Hepatocyte (in vitro differentiated cells): ENCODE measurements around the gene KIF5A. TPM values are rescaled to one million over a fixed set of nuclear protein-coding genes. Genes with fewer than 3 reads are reported as not detected.

Source experiments
- DNase-seq: peaks from one replicate; pipeline ENCODE4 v3.0.0-alpha.2; 2016; ENCODE audit warnings: low spot score
- H2AFZ ChIP-seq: fragments of 200-600 bp; sonication (generic); 2 replicates; pipeline ENCODE4 v1.6.0; 2016; ENCODE audit warnings: antibody characterized with exemption, mild to moderate bottlenecking
- H3K27ac ChIP-seq: fragments of 200-600 bp; sonication (generic); 2 replicates; pipeline ENCODE4 v1.5.1; 2016; ENCODE audit warnings: mild to moderate bottlenecking
- H3K27me3 ChIP-seq: fragments of 200-600 bp; sonication (generic); 2 replicates; pipeline ENCODE4 v1.6.1; 2016
- H3K36me3 ChIP-seq: fragments of 200-600 bp; sonication (generic); replicated peaks from 2 replicates; pipeline ENCODE4 v1.5.1; 2016; ENCODE audit warnings: low read depth; ENCODE audit not compliant: insufficient read depth
- H3K4me1 ChIP-seq: fragments of 200-600 bp; sonication (generic); 2 replicates; pipeline ENCODE4 v1.5.1; 2016; ENCODE audit warnings: mild to moderate bottlenecking, moderate library complexity; ENCODE audit not compliant: insufficient read depth
- H3K4me2 ChIP-seq: fragments of 200-600 bp; sonication (generic); 2 replicates; pipeline ENCODE4 v1.6.0; 2016
- H3K4me3 ChIP-seq: fragments of 200-600 bp; sonication (generic); 2 replicates; pipeline ENCODE4 v1.5.1; 2016; ENCODE audit warnings: mild to moderate bottlenecking
- H3K79me2 ChIP-seq: fragments of 200-600 bp; sonication (generic); 2 replicates; pipeline ENCODE4 v1.6.0; 2017; ENCODE audit warnings: mild to moderate bottlenecking
- H3K9me2 ChIP-seq: fragments of 200-600 bp; sonication (generic); replicated peaks from 2 replicates; pipeline ENCODE4 v1.6.0; 2017; ENCODE audit warnings: mild to moderate bottlenecking; ENCODE audit not compliant: insufficient read depth
- H3K9me3 ChIP-seq: fragments of 200-600 bp; sonication (generic); 2 replicates; pipeline ENCODE4 v1.5.1; 2016; ENCODE audit warnings: low read depth, mild to moderate bottlenecking
- H4K20me1 ChIP-seq: fragments of 200-600 bp; sonication (generic); 2 replicates; pipeline ENCODE4 v1.6.0; 2016; ENCODE audit warnings: mild to moderate bottlenecking; ENCODE audit not compliant: insufficient read depth, poor library complexity, severe bottlenecking
- EZH2 ChIP-seq: fragments of 200-600 bp; sonication (generic); IDR thresholded peaks from 2 replicates; pipeline ENCODE4 v1.6.1; 2016; ENCODE audit warnings: antibody characterized with exemption, mild to moderate bottlenecking, borderline replicate concordance
- EZH2phosphoT487 ChIP-seq: fragments of 200-600 bp; sonication (generic); IDR thresholded peaks from one replicate; pipeline ENCODE4 v1.6.1; 2018; ENCODE audit warnings: antibody characterized with exemption, mild to moderate bottlenecking, low read depth, moderate library complexity; ENCODE audit not compliant: unreplicated experiment, severe bottlenecking
- WGBS: methylation state at CpG from one replicate; pipeline ENCODE4 v1.1.6; 2016; ENCODE audit warnings: low lambda C conversion rate; ENCODE audit errors: missing lambda C conversion rate; 5-methylcytosine and 5-hydroxymethylcytosine counted together
- polyA plus RNA-seq: library from polyadenylated mRNA; unstranded; fragments of >200 nt; fragmentation: Nextera tagmentation; extraction: Ambion mirVana; gene quantifications from 2 replicates; pipeline ENCODE4 v1.2.1, GENCODE V29; 2016
- total RNA-seq: library from RNA; depleted of rRNA; stranded (reverse); fragments of >200 nt; gene quantifications from 2 replicates; pipeline ENCODE4 v1.2.3, GENCODE V29; 2014
- TF ChIP-seq, protein P1 (sequence below): fragments of 200-600 bp; sonication (generic); IDR thresholded peaks from 2 replicates; pipeline ENCODE4 v1.5.1; 2016; ENCODE audit warnings: antibody characterized with exemption, mild to moderate bottlenecking; ENCODE audit not compliant: poor library complexity

Gene KIF5A
- total and polyA plus RNA-seq, 2 experiments from 2014 or later, result 0.03 to 0.18 TPM

DNA sequence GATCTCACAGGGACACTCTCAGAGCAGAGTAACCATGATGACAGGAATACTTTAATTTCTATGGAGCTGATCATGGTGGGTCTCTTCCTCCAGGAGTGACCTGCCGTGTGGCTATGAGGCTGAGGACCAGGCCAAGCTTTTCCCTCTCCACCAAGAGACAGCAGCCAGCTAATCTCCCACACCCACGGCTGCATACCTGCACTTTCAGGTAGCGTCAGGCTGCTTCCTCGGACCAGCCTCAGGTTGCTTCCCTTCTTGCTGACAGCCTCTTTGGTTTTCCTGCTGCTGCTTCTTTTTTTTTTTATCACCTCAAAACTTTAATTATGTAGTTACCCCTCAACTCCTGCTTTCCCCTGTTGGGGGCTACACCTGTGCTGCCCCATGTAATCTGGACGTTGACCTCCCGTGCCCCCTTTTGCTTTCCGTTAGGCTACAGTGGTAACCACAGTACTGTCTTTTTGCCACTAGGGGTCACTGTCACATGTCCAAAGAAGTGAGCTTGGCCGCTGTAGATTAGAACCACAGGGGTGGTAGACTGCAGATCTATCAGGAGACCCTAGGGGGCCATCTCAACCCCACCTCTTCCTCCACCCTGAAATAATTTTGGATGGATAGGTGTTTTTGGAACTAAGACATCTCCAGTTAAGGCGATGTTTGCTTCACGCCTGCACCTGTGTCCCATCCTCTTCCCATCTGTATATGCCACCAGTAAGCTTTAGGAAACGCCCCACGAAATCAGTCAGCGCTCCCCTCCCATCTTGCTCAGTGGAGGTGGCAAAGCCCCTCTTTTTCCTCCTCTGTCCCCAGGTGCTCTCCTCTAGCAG lies 33.4 kb downstream of the KIF5A start:
- H3K36me3 ChIP-seq, result no peaks in the 10 kb centered on the region
- no peak overlapping the region for H3K4me2 ChIP-seq
- H2AFZ ChIP-seq, result no peak overlapping the region
- H3K9me2 ChIP-seq, result no peaks in the 10 kb centered on the region
- H4K20me1 ChIP-seq, result no peaks in the 10 kb centered on the region
- no peaks in the 10 kb centered on the region for H3K79me2 ChIP-seq
- 52% methylated on average over 13 of the region's 13 CpGs for WGBS
- H3K4me3 ChIP-seq, result no peak overlapping the region
- DNase-seq, result peak; percentile 91
- peaks cover 37% of the 10 kb centered on the region for H3K27me3 ChIP-seq
- peaks cover 12% of the 10 kb centered on the region for H3K4me1 ChIP-seq
- H3K9me3 ChIP-seq, result no peaks in the 10 kb centered on the region
- no peak overlapping the region for H3K27ac ChIP-seq
- no peak for TF ChIP-seq EZH2
- TF ChIP-seq, protein P1, sequence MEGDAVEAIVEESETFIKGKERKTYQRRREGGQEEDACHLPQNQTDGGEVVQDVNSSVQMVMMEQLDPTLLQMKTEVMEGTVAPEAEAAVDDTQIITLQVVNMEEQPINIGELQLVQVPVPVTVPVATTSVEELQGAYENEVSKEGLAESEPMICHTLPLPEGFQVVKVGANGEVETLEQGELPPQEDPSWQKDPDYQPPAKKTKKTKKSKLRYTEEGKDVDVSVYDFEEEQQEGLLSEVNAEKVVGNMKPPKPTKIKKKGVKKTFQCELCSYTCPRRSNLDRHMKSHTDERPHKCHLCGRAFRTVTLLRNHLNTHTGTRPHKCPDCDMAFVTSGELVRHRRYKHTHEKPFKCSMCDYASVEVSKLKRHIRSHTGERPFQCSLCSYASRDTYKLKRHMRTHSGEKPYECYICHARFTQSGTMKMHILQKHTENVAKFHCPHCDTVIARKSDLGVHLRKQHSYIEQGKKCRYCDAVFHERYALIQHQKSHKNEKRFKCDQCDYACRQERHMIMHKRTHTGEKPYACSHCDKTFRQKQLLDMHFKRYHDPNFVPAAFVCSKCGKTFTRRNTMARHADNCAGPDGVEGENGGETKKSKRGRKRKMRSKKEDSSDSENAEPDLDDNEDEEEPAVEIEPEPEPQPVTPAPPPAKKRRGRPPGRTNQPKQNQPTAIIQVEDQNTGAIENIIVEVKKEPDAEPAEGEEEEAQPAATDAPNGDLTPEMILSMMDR, result peak; percentile 93
- TF ChIP-seq EZH2phosphoT487, result no peak

GRCh38 chr12:57584050-57584449 lies 34.2 kb downstream of the KIF5A start:
- no peaks in the 10 kb centered on the region for H3K9me2 ChIP-seq
- peaks cover 42% of the 10 kb centered on the region for H3K27me3 ChIP-seq
- H3K4me3 ChIP-seq, result no peak overlapping the region
- no peaks in the 10 kb centered on the region for H3K79me2 ChIP-seq
- no peaks in the 10 kb centered on the region for H4K20me1 ChIP-seq
- WGBS, result 95% methylated on average over 2 of the region's 2 CpGs
- no peak overlapping the region for H3K27ac ChIP-seq
- no peaks in the 10 kb centered on the region for H3K36me3 ChIP-seq
- peaks cover 11% of the 10 kb centered on the region for H3K4me1 ChIP-seq
- H3K4me2 ChIP-seq, result no peak overlapping the region
- no peak overlapping the region for H2AFZ ChIP-seq
- DNase-seq, result no peak
- TF ChIP-seq EZH2 (no peak), EZH2phosphoT487 (no peak)
- TF ChIP-seq, protein P1, result no peak
- H3K9me3 ChIP-seq, result no peaks in the 10 kb centered on the region

DNA sequence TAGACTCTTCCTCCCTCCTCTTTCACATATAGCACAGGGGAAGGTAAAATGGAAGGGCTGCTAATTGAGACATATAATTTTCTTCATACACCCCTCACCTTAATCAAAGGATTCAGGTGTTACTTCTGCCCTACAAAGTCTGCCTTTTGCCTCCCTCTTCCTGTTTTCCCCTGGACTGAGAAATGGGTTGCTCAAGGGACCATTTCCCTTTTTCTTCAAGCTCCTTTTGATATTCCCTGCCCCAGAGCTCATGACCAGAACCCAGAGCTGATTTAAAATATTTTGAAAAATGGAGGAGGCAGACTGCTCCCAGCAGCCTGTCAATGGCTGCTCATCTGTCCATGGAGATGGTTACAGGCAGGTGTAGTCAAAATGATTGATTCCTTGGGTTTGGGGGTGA lies 34.8 kb downstream of the KIF5A start:
- Histone ChIP-seq H3K36me3 (no peaks in the 10 kb centered on the region), H3K4me1 (peaks cover 6% of the 10 kb centered on the region), H3K79me2 (no peaks in the 10 kb centered on the region), H3K4me2 (no peak overlapping the region), H3K27ac (no peak overlapping the region), H4K20me1 (no peaks in the 10 kb centered on the region), H3K27me3 (peaks cover 42% of the 10 kb centered on the region), H2AFZ (no peak overlapping the region), H3K9me3 (no peaks in the 10 kb centered on the region), H3K9me2 (no peaks in the 10 kb centered on the region), H3K4me3 (no peak overlapping the region)
- no peak for DNase-seq
- no peak for TF ChIP-seq EZH2phosphoT487
- TF ChIP-seq EZH2, result no peak
- TF ChIP-seq, protein P1, result no peak
